Glomerular endothelial cell (primary cell): ENCODE measurements around the gene CAMLG. TPM values are rescaled to one million over a fixed set of nuclear protein-coding genes. Genes with fewer than 3 reads are reported as not detected.
"Not testable (repeated sequence)": the region's sequence is repeated elsewhere in the genome, so short reads cannot be mapped to it uniquely, and the experiment has no call there.

Experiments used
- DNase-seq: peaks from one replicate; pipeline ENCODE4 v3.0.0-alpha.2; 2011; ENCODE audit warnings: low read depth, low spot score; ENCODE audit errors: extremely low read depth
- total RNA-seq: library from RNA; depleted of rRNA; stranded (reverse); fragments of >200 nt; gene quantifications from 2 replicates; pipeline ENCODE4 v1.2.3, GENCODE V29; 2015

CAMLG gene
- 31.0 and 39.1 TPM in 2 replicates for total RNA-seq

DNA sequence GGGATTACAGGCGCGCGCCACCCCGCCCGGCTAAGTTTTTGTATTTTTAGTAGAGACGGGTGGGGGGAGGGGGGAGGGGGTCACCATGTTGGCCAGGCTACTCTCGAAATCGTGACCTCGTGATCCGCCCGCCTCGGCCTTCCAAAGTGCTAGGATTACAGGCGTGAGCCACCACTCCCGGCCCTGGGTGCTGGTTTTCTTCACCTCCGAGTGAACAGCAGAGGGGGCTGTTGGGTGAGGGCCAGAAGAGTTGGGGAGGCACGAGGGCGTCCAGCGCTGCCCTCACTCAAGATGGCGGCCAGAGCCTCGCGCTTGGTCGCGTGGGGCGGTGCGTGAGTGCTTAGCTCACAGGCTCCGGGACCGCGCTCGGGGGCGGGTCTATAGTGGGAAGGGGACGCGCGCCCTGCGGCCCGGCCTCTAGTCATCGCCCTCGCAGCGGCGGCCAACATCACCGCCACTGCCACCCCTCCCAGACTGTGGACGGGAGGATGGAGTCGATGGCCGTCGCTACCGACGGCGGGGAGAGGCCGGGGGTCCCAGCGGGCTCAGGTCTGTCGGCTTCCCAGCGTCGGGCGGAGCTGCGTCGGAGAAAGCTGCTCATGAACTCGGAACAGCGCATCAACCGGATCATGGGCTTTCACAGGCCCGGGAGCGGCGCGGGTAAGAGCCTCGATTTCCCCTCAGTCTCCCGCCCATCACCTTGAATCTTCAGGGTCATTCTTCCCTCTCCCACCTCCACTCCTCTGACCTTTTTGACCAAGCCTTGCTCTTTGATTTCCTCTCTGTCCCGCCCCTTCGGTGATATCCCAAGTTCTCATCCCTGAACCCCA is at the start of gene CAMLG:
Gene CAMLG, plus strand, starts transcription at position 416 of the 830 bp plus-strand sequence. Its CDS starts 73 bp downstream, at position 489.
- DNase-seq: peak; percentile 84

GRCh38 chr5:134690144-134690543 is 48.2 kb upstream of the CAMLG start:
- DNase-seq: not testable (repeated sequence)

GRCh38 chr5:134692722-134693121 is 45.6 kb upstream of the CAMLG start:
- DNase-seq: no peak

DNA sequence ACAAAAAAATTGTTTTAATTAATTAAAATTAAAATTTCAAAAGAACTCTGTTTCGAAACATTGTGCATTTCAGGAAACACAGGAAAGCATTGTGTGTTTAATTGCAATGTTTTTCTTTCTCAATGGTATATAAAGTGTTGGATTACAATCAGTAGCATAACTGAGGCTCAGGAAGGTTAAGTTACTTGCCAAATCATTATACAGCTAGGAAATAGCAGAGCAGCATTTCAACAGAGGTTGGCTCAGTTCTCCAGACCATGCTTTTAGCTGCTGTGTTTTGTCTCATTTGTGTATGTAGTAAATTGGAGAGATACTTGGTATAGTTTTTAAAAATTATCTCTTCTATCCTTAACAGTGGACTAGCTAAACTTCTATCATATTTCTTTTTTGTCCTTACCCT is 30.0 kb upstream of the CAMLG start:
- DNase-seq: no peak

DNA sequence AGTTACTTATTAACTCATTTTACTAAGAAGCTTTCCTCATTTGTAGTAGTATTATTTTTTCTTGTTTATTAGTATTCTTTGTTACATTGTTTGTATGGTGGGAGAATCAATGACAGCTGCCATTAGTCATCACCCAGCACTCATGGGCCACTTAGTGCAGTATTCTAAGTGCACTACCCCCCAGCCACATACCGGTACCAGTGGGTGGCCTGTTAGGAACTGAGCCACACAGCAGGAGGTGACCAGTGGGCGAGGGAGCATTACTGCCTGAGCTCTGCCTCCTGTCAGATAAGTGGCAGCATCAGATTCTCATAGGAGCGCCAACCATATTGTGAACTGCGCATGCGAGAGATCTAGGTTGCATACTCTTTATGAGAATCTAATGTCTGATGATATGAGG is 24.2 kb upstream of the CAMLG start:
- DNase-seq: no peak

DNA sequence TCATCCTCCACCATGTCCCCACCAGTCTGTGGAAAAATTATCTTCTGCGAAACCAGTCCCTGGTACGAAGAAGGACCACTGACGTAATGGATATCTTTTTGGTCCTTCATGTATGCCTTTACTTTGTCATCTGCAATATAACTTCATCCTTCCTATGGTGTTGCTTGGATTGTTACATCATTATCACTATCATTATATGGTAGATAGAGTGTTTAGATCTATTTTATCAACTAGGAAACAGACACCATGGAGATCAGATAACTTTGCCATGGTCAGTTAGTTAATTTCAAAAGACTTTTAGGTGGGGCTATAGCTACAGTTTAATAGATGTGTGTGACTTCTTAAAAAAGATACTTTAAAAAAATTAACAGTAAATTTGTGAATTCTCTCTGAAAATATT is 23.8 kb upstream of the CAMLG start:
- no peak for DNase-seq

DNA sequence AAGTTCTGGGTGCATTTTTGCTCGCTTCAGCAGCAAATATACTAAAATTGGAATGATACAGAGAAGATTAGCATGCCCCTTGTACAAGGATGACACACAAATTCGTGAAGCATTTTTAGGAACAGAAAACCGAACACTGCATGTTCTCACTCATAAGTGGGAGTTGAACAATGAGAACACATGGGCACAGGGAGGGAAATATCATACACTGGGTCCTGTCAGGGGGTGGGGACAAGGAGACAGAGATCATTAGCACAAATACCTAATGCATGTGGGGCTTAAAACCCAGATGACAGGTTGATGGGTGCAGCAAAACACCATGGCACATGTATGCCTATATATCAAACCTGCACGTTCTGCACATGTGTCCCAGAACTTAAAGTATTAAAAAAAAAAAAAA is 22.9 kb upstream of the CAMLG start:
- DNase-seq: not testable (repeated sequence)

DNA sequence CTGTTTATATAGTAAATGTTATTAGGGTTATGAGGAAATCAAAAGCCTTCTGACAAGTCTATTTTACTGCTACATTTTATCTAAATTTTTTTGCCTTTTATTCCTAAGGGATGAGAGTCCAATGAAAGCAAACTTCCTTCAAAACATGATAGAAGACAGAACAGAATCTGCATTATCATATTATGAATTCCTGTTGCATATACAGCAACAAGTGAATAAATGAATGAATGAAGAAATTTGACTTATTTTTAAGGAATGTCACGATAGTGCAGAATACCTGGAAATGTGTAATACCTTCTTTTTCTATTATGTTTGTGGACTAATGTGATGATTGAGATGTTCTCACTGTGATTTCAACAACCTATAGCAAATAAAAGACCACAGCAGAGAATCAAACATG is 13.5 kb upstream of the CAMLG start:
- DNase-seq: no peak

GRCh38 chr5:134732819-134733218 is 5.5 kb upstream of the CAMLG start:
- no peak for DNase-seq

GRCh38 chr5:134735243-134735642 is 3.1 kb upstream of the CAMLG start:
- DNase-seq: no peak

GRCh38 chr5:134736173-134736812 is 2.1 kb upstream of the CAMLG start:
- no peak for DNase-seq

- DNase-seq: no peak
These were observed 764 bp downstream of the CAMLG start for GRCh38 chr5:134738963-134739661.

- no peak for DNase-seq
These were observed 2.7 kb downstream of the CAMLG start for GRCh38 chr5:134741052-134741451.

DNA sequence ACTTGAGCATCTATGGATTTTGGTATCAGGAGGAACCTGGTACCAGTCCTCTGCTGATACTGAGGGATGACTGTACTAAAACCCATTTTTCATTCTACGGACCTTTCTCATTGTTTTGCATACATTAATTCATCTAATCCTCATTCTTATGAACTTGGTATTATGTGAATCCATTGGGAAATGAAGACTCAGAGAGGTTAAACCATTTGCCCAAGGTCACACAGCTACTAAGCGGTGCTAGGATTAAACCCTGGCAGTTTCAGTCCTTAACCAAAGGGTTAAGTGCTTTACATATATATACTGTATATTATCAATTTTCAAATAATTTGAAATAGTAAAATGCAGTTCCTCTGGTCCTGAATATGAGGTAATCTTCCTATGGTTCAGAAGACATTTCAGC is 3.8 kb downstream of the CAMLG start:
- DNase-seq: no peak

DNA sequence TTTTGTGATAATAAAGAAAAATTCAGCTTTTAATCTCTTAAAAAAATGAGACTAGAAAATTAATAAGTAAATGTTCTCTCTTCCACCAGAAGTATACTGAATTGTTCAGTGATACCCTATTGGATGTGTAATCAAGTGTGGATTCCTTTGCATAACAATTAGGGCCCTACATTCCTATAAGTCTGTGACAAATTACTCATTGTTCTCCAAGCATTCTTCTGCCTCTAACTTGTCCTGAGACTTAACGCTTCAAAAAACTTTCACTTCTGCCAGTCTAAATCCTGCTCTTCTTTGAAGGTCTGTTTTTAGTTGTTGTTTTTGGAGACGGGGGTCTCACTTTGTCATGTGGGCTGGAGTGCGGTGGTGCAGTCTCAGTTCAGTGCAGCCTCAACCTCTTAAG is 11.1 kb downstream of the CAMLG start:
- DNase-seq: no peak

GRCh38 chr5:134758176-134758503 is 19.8 kb downstream of the CAMLG start:
- no peak for DNase-seq

DNA sequence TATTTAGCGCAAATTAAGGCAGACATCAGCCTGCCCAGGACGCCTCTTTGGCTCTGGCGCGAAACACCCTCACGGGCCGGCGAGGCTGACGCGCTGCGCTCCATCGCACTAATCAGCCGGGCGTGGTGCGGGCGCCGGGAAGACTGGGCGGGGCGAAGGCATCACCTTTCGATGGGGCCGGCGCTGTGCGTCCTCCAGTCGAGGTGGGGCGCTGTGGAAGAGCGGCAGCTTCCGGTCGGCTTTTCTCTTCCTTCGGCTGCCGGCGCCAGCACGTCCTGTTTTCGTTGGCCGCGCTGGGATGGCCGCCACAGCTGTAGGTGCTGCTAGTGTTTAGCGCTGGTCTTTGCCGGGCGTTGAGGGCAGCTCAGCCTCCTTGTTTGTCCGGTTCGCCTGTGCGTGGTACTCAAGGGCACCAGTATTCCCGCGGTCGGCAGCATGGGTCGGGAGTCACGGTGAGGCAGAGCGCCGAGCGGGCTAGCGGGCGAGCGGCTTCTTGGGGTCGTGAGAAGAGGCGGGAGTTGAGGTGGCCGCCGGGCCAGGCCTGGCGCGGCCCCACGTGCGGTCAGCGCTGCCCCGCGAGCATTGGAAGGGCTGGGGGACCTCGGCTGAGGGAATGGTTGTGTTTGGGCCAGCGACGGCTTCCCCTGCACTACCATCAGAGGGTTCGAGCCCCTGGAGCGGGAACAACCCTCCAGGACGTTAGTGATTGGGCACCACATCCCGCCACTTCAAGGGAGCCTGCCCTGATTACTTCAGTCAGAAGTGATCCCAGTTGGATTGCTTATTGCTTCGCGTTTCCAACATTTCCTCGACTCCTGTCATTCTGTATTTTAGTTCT is 20.4 kb downstream of the CAMLG start, which contains the start of gene DDX46:
Gene DDX46, plus strand, starts transcription at position 276 of the 838 bp plus-strand sequence. Its CDS starts 160 bp downstream, at position 436.
- no peak for DNase-seq

DNA sequence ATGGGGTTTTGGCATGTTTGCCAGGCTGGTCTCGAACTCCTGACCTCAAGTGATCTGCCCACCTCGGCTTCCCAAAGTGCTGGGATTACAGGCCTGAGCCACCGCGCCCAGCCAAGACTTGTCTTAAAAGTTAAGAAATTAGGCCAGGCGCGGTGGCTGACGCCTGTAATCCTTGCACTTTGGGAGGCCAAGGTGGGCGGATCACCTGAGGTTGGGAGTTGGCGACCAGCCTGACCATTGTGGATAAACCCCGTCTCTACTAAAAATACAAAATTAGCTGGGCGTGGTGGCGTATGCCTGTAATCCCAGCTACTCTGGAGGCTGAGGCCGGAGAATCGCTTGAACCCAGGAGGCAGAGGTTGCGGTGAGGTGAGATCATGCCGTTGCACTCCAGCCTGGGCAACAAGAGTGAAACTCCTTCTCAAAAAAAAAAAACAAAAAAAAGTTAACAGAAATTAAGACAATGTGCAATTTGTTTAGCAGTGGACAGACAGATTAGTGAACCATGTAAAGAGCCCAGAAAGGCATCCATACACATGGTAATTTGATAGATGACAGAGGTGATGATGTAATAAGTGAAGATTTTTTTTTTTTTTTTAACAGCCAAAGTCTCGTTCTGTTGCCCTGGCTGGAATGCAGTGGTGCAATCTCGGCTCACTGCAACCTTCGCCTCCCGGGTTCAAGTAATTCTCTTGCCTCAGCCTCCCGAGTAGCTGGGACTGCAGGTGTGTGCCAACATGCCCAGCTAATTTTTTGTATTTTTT is 29.4 kb downstream of the CAMLG start:
- DNase-seq: not testable (repeated sequence)

- no peak for DNase-seq
These were observed 30.9 kb downstream of the CAMLG start for GRCh38 chr5:134769206-134769605.
